Neural progenitor cell (in vitro differentiated cells): ENCODE data around the gene LARP1. TPM values are rescaled to one million over a fixed set of nuclear protein-coding genes. Genes with fewer than 3 reads are reported as not detected.

Source experiments
- DNase-seq: peaks from one replicate; pipeline ENCODE4 v3.0.0-alpha.2; 2016; ENCODE audit warnings: low spot score
- H2AFZ ChIP-seq: fragments of 200-600 bp; sonication (generic); replicated peaks from 2 replicates; pipeline ENCODE4 v1.6.1; 2016; ENCODE audit warnings: antibody characterized with exemption
- H3F3A ChIP-seq: fragments of 200-600 bp; sonication (generic); 2 replicates; pipeline ENCODE4 v1.6.1; 2016; ENCODE audit warnings: antibody characterized with exemption, low read depth
- H3K27ac ChIP-seq: fragments of 200-600 bp; sonication (generic); 2 replicates; pipeline ENCODE4 v1.5.1; 2016; ENCODE audit warnings: mild to moderate bottlenecking
- H3K27me3 ChIP-seq: fragments of 200-600 bp; sonication (generic); 2 replicates; pipeline ENCODE4 v1.6.1; 2016; ENCODE audit warnings: mild to moderate bottlenecking, moderate library complexity
- H3K36me3 ChIP-seq: fragments of 200-600 bp; sonication (generic); 2 replicates; pipeline ENCODE4 v1.5.1; 2016
- H3K4me1 ChIP-seq: fragments of 200-600 bp; sonication (generic); 2 replicates; pipeline ENCODE4 v1.6.1; 2016; ENCODE audit warnings: mixed run types
- H3K4me2 ChIP-seq: fragments of 200-600 bp; sonication (generic); 2 replicates; pipeline ENCODE4 v1.6.1; 2016
- H3K4me3 ChIP-seq: fragments of 200-600 bp; sonication (generic); 2 replicates; pipeline ENCODE4 v1.5.1; 2016
- H3K79me2 ChIP-seq: fragments of 200-600 bp; sonication (generic); 2 replicates; pipeline ENCODE4 v1.6.1; 2016; ENCODE audit warnings: low read depth
- H3K9ac ChIP-seq: fragments of 200-600 bp; sonication (generic); 2 replicates; pipeline ENCODE4 v1.6.1; 2016
- H3K9me3 ChIP-seq: fragments of 200-600 bp; sonication (generic); 2 replicates; pipeline ENCODE4 v1.5.1; 2016; ENCODE audit warnings: low read depth
- H4K20me1 ChIP-seq: fragments of 200-600 bp; sonication (generic); 2 replicates; pipeline ENCODE4 v1.6.1; 2016; ENCODE audit warnings: low read depth
- H3K27ac Mint-ChIP-seq: 3 replicates; pipeline ENCODE4 v1.8.0; 2021; ENCODE audit warnings: mixed read lengths
- H3K27me3 Mint-ChIP-seq: 2 replicates; pipeline ENCODE4 v1.8.0; 2022; ENCODE audit warnings: low read depth, mild to moderate bottlenecking, inconsistent platforms, moderate library complexity, mixed read lengths; ENCODE audit not compliant: insufficient read depth
- H3K36me3 Mint-ChIP-seq: 3 replicates; pipeline ENCODE4 v1.8.0; 2021; ENCODE audit warnings: mixed read lengths
- H3K4me1 Mint-ChIP-seq: 3 replicates; pipeline ENCODE4 v1.8.0; 2021; ENCODE audit warnings: mixed read lengths
- H3K4me3 Mint-ChIP-seq: 3 replicates; pipeline ENCODE4 v1.8.0; 2021; ENCODE audit warnings: mild to moderate bottlenecking, moderate library complexity, mixed read lengths
- H3K9me3 Mint-ChIP-seq: 3 replicates; pipeline ENCODE4 v1.8.0; 2020; ENCODE audit warnings: mixed read lengths
- EZH2 ChIP-seq: fragments of 200-600 bp; sonication (generic); IDR thresholded peaks from 2 replicates; pipeline ENCODE4 v1.6.1; 2017; ENCODE audit warnings: antibody characterized with exemption, mild to moderate bottlenecking, moderate library complexity
- EZH2phosphoT487 ChIP-seq: fragments of 200-600 bp; sonication (generic); IDR thresholded peaks from 2 replicates; pipeline ENCODE4 v1.6.1; 2017; ENCODE audit warnings: antibody characterized with exemption
- total RNA-seq: library from RNA; depleted of rRNA; stranded (reverse); fragments of >200 nt; gene quantifications from 2 replicates; pipeline ENCODE4 v1.2.3, GENCODE V29; 2015; ENCODE audit warnings: low replicate concordance
- TF ChIP-seq, protein P1 (sequence below): fragments of 200-600 bp; sonication (generic); IDR thresholded peaks from 2 replicates; pipeline ENCODE4 v1.5.1; 2017; ENCODE audit warnings: antibody characterized with exemption, mild to moderate bottlenecking

Gene LARP1
- total RNA-seq, 1 donor from 2014 or later = 53.8 TPM

DNA sequence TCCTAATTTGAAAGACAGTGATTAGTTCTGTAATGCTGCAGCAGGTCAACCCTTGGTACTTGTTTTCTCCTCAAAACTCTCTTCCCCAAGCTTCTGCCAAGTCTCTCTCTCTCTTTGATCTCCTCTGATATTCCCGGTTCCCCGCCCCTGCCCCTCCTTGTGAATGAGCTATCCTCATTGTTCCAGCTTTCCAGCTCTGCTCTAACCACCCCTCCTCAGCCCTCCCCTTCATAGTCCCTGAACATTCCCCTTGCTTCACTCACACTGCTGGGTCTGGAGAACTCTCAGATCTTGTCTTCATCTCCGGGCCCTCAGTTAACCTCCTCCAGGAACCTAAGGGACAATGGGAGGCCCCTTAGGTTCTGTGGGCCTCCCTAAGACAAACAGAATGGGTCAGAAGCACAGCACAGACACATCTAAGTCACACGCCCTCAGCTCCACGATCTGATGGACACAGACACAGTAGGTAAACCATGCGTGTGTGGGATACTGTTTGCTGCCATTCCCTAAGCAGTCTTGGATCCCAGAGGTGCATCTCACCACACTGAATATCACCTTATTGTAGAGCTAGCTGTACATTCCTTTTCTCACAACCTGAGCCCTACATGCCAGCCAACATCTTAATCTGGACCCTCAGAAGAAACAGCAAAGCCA, 17.4 kb upstream of the LARP1 start:
- Histone ChIP-seq H3K4me3 (no peak overlapping the region), H3K27me3 (no peaks in the 10 kb centered on the region), H2AFZ (no peak overlapping the region), H3K4me2 (no peak overlapping the region), H3K27ac (peak overlapping the region; percentile 19), H3K9ac (no peak overlapping the region), H3K4me1 (peaks cover 17% of the 10 kb centered on the region), H3K36me3 (no peaks in the 10 kb centered on the region), H3K79me2 (no peaks in the 10 kb centered on the region), H3F3A (peaks cover 15% of the 10 kb centered on the region), H4K20me1 (no peaks in the 10 kb centered on the region), H3K9me3 (no peaks in the 10 kb centered on the region)
- Mint-ChIP-seq H3K36me3 (no peaks in the 10 kb centered on the region), H3K4me1 (peaks cover 15% of the 10 kb centered on the region), H3K27me3 (peaks cover 2% of the 10 kb centered on the region), H3K9me3 (no peaks in the 10 kb centered on the region), H3K4me3 (no peak overlapping the region), H3K27ac (peak overlapping the region; percentile 78)
- peak; percentile 48 for DNase-seq
- TF ChIP-seq, protein P1, sequence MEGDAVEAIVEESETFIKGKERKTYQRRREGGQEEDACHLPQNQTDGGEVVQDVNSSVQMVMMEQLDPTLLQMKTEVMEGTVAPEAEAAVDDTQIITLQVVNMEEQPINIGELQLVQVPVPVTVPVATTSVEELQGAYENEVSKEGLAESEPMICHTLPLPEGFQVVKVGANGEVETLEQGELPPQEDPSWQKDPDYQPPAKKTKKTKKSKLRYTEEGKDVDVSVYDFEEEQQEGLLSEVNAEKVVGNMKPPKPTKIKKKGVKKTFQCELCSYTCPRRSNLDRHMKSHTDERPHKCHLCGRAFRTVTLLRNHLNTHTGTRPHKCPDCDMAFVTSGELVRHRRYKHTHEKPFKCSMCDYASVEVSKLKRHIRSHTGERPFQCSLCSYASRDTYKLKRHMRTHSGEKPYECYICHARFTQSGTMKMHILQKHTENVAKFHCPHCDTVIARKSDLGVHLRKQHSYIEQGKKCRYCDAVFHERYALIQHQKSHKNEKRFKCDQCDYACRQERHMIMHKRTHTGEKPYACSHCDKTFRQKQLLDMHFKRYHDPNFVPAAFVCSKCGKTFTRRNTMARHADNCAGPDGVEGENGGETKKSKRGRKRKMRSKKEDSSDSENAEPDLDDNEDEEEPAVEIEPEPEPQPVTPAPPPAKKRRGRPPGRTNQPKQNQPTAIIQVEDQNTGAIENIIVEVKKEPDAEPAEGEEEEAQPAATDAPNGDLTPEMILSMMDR = no peak
- TF ChIP-seq EZH2 (no peak), EZH2phosphoT487 (no peak)

DNA sequence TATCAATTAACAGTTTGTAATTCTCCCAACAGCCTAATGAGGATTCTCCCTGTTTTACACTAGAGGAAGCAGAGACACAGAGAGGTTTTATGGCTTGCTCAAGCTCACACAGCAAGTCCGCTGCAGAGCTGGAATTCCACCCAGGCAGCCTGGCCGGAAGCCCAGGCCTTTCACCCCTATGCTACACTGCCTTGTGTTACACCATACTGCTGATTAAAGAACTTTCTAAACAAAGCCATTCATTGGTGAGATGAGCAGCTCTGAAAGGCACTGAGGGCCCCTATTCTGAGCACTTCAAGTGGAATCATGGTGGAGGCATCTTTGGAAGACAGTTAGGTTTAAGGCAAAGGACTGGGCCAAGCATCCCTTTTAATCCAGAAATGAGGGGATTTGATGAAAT, 14.7 kb upstream of the LARP1 start:
- peak; percentile 52 for DNase-seq
- TF ChIP-seq EZH2phosphoT487 (no peak), EZH2 (no peak)
- TF ChIP-seq, protein P1 = no peak
- Histone ChIP-seq H2AFZ (peak overlapping the region; percentile 32), H3K4me2 (peak overlapping the region; percentile 32), H4K20me1 (no peaks in the 10 kb centered on the region), H3K79me2 (no peaks in the 10 kb centered on the region), H3K27me3 (no peaks in the 10 kb centered on the region), H3K27ac (peak overlapping the region; percentile 80), H3K36me3 (no peaks in the 10 kb centered on the region), H3K9me3 (no peaks in the 10 kb centered on the region), H3F3A (peaks cover 15% of the 10 kb centered on the region), H3K9ac (no peak overlapping the region), H3K4me1 (peaks cover 17% of the 10 kb centered on the region), H3K4me3 (no peak overlapping the region)
- no peaks in the 10 kb centered on the region for H3K36me3 Mint-ChIP-seq
- peaks cover 4% of the 10 kb centered on the region for H3K27me3 Mint-ChIP-seq
- H3K27ac Mint-ChIP-seq = no peak overlapping the region
- peaks cover 17% of the 10 kb centered on the region for H3K4me1 Mint-ChIP-seq
- H3K9me3 Mint-ChIP-seq = no peaks in the 10 kb centered on the region
- H3K4me3 Mint-ChIP-seq = no peak overlapping the region

DNA sequence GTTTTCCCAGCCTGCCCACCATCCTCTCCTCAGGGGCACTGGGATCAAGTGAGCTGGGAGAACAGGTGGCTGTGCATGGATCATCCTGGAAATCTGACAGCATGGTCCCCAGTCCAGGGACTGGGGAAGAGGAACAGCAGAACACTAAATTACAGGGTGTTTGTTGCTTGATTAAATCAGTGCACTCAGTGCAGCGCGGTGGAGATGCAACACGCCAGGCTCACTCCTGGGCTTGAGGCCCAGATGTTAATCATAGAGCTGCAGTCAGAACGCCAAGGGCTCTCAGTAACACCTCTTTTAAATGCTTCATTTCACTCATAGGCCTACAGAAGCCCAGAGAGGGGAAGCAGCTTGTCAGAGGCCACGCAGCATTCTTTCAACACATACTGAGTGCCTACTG, 14.2 kb upstream of the LARP1 start:
- Mint-ChIP-seq H3K4me3 (no peak overlapping the region), H3K36me3 (no peaks in the 10 kb centered on the region), H3K4me1 (peaks cover 17% of the 10 kb centered on the region), H3K27ac (peak overlapping the region; percentile 82), H3K27me3 (peaks cover 4% of the 10 kb centered on the region), H3K9me3 (no peaks in the 10 kb centered on the region)
- H3K9ac ChIP-seq = no peak overlapping the region
- no peaks in the 10 kb centered on the region for H3K36me3 ChIP-seq
- peaks cover 17% of the 10 kb centered on the region for H3K4me1 ChIP-seq
- H3K4me2 ChIP-seq = peak overlapping the region; percentile 32
- DNase-seq = no peak
- H2AFZ ChIP-seq = peak overlapping the region; percentile 32
- H3K27ac ChIP-seq = peak overlapping the region; percentile 80
- H3K4me3 ChIP-seq = no peak overlapping the region
- no peaks in the 10 kb centered on the region for H3K27me3 ChIP-seq
- no peaks in the 10 kb centered on the region for H3K9me3 ChIP-seq
- no peaks in the 10 kb centered on the region for H3K79me2 ChIP-seq
- H3F3A ChIP-seq = peaks cover 15% of the 10 kb centered on the region
- TF ChIP-seq, protein P1 = no peak
- TF ChIP-seq EZH2phosphoT487 (no peak), EZH2 (no peak)
- H4K20me1 ChIP-seq = no peaks in the 10 kb centered on the region
